ENCODE measurements around the gene RRAGD.
A peak's percentile ranks its signal among the peaks of the same experiment; 100 is the strongest.

RRAGD gene

DNA sequence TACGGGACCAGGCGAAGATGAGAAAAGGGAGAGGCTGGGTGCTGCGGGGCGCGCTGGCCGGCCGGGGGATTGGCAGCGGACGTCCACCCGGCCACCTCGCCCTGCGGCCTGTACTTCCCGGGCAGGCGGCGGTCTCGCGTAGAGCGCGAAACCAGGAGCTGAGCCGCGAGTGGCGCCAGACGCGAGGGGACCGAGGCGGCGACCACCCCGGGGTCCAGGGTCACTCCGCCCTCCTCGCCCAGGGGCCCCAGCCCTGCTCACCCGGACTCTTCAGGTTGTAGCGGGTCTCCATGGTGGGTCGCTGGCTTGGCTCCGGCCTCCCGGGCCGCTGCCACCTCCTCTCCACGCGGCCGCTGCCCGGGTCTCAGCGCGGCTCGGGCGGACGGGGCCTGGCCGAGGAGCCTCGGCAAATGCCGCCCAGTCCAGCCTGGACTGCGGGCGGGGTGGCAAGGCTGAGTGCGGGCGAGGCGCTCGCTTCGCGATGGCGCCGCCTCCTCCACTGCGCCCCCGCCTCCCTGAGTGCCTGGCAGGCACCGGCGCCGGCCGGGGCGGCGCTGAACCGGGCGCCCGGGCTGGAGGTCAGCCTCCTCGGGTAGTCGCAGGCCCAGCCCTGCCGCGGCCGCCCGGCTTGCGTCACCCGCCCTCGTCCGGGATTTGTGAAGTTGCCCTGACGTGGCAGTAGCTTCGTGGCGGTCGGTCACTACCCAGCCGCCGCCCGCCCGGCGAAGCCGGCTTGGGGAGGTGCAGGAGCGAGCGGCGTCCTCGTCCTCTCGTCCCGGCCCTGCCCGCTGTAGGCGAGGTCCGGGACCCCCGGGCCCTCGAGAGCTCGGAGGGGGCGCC lies 59.6 kb downstream of the RRAGD start, which contains the start of gene UBE2J1:
TSS of gene UBE2J1 (minus strand) at position 445 of the 840 bp plus-strand sequence. CDS start at position 292, 153 bp downstream.
- TF ChIP-seq, protein P1, sequence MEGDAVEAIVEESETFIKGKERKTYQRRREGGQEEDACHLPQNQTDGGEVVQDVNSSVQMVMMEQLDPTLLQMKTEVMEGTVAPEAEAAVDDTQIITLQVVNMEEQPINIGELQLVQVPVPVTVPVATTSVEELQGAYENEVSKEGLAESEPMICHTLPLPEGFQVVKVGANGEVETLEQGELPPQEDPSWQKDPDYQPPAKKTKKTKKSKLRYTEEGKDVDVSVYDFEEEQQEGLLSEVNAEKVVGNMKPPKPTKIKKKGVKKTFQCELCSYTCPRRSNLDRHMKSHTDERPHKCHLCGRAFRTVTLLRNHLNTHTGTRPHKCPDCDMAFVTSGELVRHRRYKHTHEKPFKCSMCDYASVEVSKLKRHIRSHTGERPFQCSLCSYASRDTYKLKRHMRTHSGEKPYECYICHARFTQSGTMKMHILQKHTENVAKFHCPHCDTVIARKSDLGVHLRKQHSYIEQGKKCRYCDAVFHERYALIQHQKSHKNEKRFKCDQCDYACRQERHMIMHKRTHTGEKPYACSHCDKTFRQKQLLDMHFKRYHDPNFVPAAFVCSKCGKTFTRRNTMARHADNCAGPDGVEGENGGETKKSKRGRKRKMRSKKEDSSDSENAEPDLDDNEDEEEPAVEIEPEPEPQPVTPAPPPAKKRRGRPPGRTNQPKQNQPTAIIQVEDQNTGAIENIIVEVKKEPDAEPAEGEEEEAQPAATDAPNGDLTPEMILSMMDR (IDR thresholded peaks at IDR 0.05; ENCODE audit: low read length, missing control alignments) = no peak
- H3K4me3 ChIP-seq (replicated peaks; ENCODE audit: low read depth, low read length) = peak within 1 kb of the TSS; percentile 86
- peak; percentile 95 for DNase-seq (ENCODE audit: low read depth)

GRCh38 chr6:89351671-89352277 lies 60.3 kb downstream of the RRAGD start:
- TF ChIP-seq, protein P1 (IDR thresholded peaks at IDR 0.05; ENCODE audit: low read length, missing control alignments) = no peak
- no peak for DNase-seq (ENCODE audit: low read depth)
- peak overlapping the region; percentile 86 for H3K4me3 ChIP-seq (replicated peaks; ENCODE audit: low read depth, low read length)

GRCh38 chr6:89350281-89350966 lies 61.6 kb downstream of the RRAGD start:
- TF ChIP-seq, protein P1 (IDR thresholded peaks at IDR 0.05; ENCODE audit: low read length, missing control alignments) = no peak
- DNase-seq (ENCODE audit: low read depth) = peak; percentile 83
- peak overlapping the region; percentile 86 for H3K4me3 ChIP-seq (replicated peaks; ENCODE audit: low read depth, low read length)

DNA sequence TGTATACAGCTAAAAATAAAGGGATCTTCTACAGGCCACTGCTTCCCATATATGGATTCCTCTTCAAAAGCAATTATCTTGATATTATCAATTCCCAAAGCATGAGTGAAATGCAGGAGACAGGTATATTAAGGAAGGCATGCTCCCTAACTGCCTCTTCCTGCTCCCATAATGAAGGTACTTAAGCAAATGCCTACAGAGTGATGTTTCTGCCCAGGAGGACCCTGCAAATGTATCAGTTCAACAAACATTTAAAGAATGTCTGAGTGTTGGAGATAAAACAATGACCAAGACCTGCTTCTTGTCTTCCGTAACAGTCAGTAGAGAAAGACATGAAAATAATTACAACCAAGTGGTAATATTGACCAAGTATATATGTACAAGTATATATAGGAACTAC lies 63.7 kb downstream of the RRAGD start:
- TF ChIP-seq, protein P1 (IDR thresholded peaks at IDR 0.05; ENCODE audit: low read length, missing control alignments) = no peak
- H3K4me3 ChIP-seq (replicated peaks; ENCODE audit: low read depth, low read length) = no peak overlapping the region
- DNase-seq (ENCODE audit: low read depth) = peak; percentile 26

DNA sequence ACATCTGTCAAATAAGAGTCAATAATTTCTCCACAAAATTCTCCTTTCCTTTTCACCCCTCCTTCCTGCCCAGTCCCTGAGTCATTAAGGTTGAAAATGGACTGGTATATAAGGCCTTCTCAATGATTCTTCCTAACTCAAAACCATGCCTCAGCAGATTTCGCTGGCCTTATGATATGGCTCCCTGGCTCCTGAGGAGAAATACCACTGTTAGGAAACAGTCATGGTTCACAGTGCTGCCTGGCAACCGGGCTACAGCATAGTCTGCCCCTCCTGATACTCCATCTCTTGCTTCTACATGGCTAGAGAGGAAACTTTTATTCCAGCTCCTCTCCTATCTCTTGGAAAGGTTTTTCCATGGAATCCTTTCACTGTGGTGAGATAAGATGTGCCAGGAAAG lies 64.2 kb downstream of the RRAGD start:
- peak; percentile 42 for DNase-seq (ENCODE audit: low read depth)
- TF ChIP-seq, protein P1 (IDR thresholded peaks at IDR 0.05; ENCODE audit: low read length, missing control alignments) = no peak
- no peak overlapping the region for H3K4me3 ChIP-seq (replicated peaks; ENCODE audit: low read depth, low read length)

DNA sequence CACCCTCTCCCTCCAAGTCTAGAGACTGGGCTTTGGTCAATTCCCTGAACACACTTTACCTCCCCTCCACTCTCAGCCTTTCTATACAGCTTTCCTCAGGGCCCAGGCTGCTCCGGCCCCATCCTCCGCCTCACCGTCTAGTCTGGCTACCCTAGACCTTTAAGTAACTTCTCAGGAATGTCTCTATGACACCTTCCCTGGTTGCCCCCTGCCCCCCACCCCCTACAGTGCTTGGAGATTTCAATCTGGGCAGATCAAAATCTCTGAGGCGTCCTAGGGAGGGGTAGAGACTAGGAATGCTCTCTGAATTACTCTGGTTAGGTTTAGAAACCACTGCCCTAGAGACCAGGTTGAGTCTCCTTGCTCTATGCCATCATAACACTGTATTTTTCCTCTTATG lies 65.6 kb downstream of the RRAGD start:
- TF ChIP-seq, protein P1 (IDR thresholded peaks at IDR 0.05; ENCODE audit: low read length, missing control alignments) = no peak
- no peak overlapping the region for H3K4me3 ChIP-seq (replicated peaks; ENCODE audit: low read depth, low read length)
- no peak for DNase-seq (ENCODE audit: low read depth)

Measured in fibroblast of pulmonary artery (primary cell).